Lung microvascular endothelial cell (primary cell): Measurements from ENCODE around the gene ZNF318. TPM values are rescaled to one million over a fixed set of nuclear protein-coding genes. Genes with fewer than 3 reads are reported as not detected.
"Not testable (repeated sequence)": the region's sequence is repeated elsewhere in the genome, so short reads cannot be mapped to it uniquely, and the experiment has no call there.

Source experiments
- DNase-seq, 2 donors: peaks; one replicate each; pipeline versions ENCODE4 v3.0.0 to v3.0.0-alpha.2; 2010; ENCODE audit warnings: low read depth in 2 of 2
- total RNA-seq: library from RNA; depleted of rRNA; stranded (reverse); fragments of >200 nt; gene quantifications from 2 replicates; pipeline ENCODE4 v1.2.1, GENCODE V29; 2014

Gene ZNF318
- total RNA-seq, result 3.9 and 5.6 TPM in 2 replicates

- DNase-seq, result peak; percentile 91 to 97
These were observed at the start of gene ZNF318 for GRCh38 chr6:43369174-43370002. Gene ZNF318, minus strand, starts transcription at chr6:43369647. Its CDS starts 282 bp downstream, at chr6:43369365.

- no peak for DNase-seq
These were observed 47.5 kb upstream of the ZNF318 start for GRCh38 chr6:43416935-43417334.

GRCh38 chr6:43415275-43415674 is 45.8 kb upstream of the ZNF318 start:
- DNase-seq, result not testable (repeated sequence)

- DNase-seq, result no peak
These were observed 43.6 kb upstream of the ZNF318 start for GRCh38 chr6:43413002-43413401.

- no peak for DNase-seq
These were observed 43.1 kb upstream of the ZNF318 start for GRCh38 chr6:43412541-43412940.

- DNase-seq, result not testable (repeated sequence)
These were observed 41.3 kb upstream of the ZNF318 start for GRCh38 chr6:43410776-43411175.

GRCh38 chr6:43408259-43408658 is 38.8 kb upstream of the ZNF318 start:
- DNase-seq, result no peak

GRCh38 chr6:43407296-43407695 is 37.8 kb upstream of the ZNF318 start:
- DNase-seq, result no peak

- DNase-seq, result peak in 1 of 2 donors; percentile 71
These were observed 35.9 kb upstream of the ZNF318 start for GRCh38 chr6:43405354-43405753.

- no peak for DNase-seq
These were observed 33.4 kb upstream of the ZNF318 start for GRCh38 chr6:43402820-43403219.

- DNase-seq, result no peak
These were observed 32.3 kb upstream of the ZNF318 start for GRCh38 chr6:43401730-43402129.

GRCh38 chr6:43399932-43400487 is 30.6 kb upstream of the ZNF318 start:
- DNase-seq, result no peak

GRCh38 chr6:43396408-43397149 is 27.1 kb upstream of the ZNF318 start:
- no peak for DNase-seq

GRCh38 chr6:43395776-43396175 is 26.3 kb upstream of the ZNF318 start:
- DNase-seq, result no peak

GRCh38 chr6:43394982-43395381 is 25.5 kb upstream of the ZNF318 start:
- no peak for DNase-seq

GRCh38 chr6:43393602-43394001 is 24.2 kb upstream of the ZNF318 start:
- DNase-seq, result no peak

- DNase-seq, result not testable (repeated sequence)
These were observed 23.7 kb upstream of the ZNF318 start for GRCh38 chr6:43393133-43393532.

- DNase-seq, result no peak
These were observed 22.1 kb upstream of the ZNF318 start for GRCh38 chr6:43391440-43392031.

- DNase-seq, result not testable (repeated sequence)
These were observed 21.4 kb upstream of the ZNF318 start for GRCh38 chr6:43390753-43391439.

GRCh38 chr6:43389730-43390295 is 20.4 kb upstream of the ZNF318 start:
- DNase-seq, result no peak

- peak; percentile 7 to 32 for DNase-seq
These were observed 17.0 kb upstream of the ZNF318 start for GRCh38 chr6:43386492-43386891.
